Measurements from ENCODE around the gene LAIR2.
"Not testable (repeated sequence)": the region's sequence is repeated elsewhere in the genome, so short reads cannot be mapped to it uniquely, and the experiment has no call there.

Gene LAIR2

GRCh38 chr19:54464630-54465425 lies 37.8 kb upstream of the LAIR2 start:
- DNase-seq (ENCODE audit: low read depth) = peak; percentile 84

GRCh38 chr19:54465426-54466109 lies 37.1 kb upstream of the LAIR2 start:
- DNase-seq (ENCODE audit: low read depth) = no peak

GRCh38 chr19:54466110-54466480 lies 36.5 kb upstream of the LAIR2 start:
- not testable (repeated sequence) for DNase-seq (ENCODE audit: low read depth)

- DNase-seq (ENCODE audit: low read depth) = no peak
Measured at GRCh38 chr19:54469496-54469934, 33.1 kb upstream of the LAIR2 start.

- no peak for DNase-seq (ENCODE audit: low read depth)
Measured at GRCh38 chr19:54470276-54470887, 32.2 kb upstream of the LAIR2 start.

GRCh38 chr19:54470991-54471782 lies 31.4 kb upstream of the LAIR2 start:
- DNase-seq (ENCODE audit: low read depth) = no peak

- peak; percentile 91 for DNase-seq (ENCODE audit: low read depth)
Measured at GRCh38 chr19:54473071-54473891, 29.4 kb upstream of the LAIR2 start, which contains the start of gene CDC42EP5. Gene CDC42EP5 (minus strand): TSS chr19:54473296. CDS start chr19:54465547, 7,749 bp downstream.

GRCh38 chr19:54473892-54474372 lies 28.7 kb upstream of the LAIR2 start:
- DNase-seq (ENCODE audit: low read depth) = no peak

- DNase-seq (ENCODE audit: low read depth) = no peak
Measured at GRCh38 chr19:54475706-54476105, 26.9 kb upstream of the LAIR2 start.

GRCh38 chr19:54477650-54478049 lies 25.0 kb upstream of the LAIR2 start:
- no peak for DNase-seq (ENCODE audit: low read depth)

GRCh38 chr19:54478677-54479266 lies 23.9 kb upstream of the LAIR2 start:
- peak; percentile 28 for DNase-seq (ENCODE audit: low read depth)

- no peak for DNase-seq (ENCODE audit: low read depth)
Measured at GRCh38 chr19:54480051-54480450, 22.6 kb upstream of the LAIR2 start.

- DNase-seq (ENCODE audit: low read depth) = no peak
Measured at GRCh38 chr19:54481326-54481930, 21.2 kb upstream of the LAIR2 start.

GRCh38 chr19:54482889-54483288 lies 19.7 kb upstream of the LAIR2 start:
- DNase-seq (ENCODE audit: low read depth) = no peak

GRCh38 chr19:54484451-54484850 lies 18.2 kb upstream of the LAIR2 start:
- no peak for DNase-seq (ENCODE audit: low read depth)

GRCh38 chr19:54485851-54486250 lies 16.8 kb upstream of the LAIR2 start:
- DNase-seq (ENCODE audit: low read depth) = peak; percentile 13

GRCh38 chr19:54489341-54489740 lies 13.3 kb upstream of the LAIR2 start:
- DNase-seq (ENCODE audit: low read depth) = no peak

GRCh38 chr19:54489766-54490165 lies 12.9 kb upstream of the LAIR2 start:
- no peak for DNase-seq (ENCODE audit: low read depth)

GRCh38 chr19:54492568-54492967 lies 10.1 kb upstream of the LAIR2 start:
- no peak for DNase-seq (ENCODE audit: low read depth)

- not testable (repeated sequence) for DNase-seq (ENCODE audit: low read depth)
Measured at GRCh38 chr19:54493056-54493455, 9.6 kb upstream of the LAIR2 start.

Measured in fibroblast of gingiva (primary cell).